Activated CD4-positive, alpha-beta memory T cell treated with anti-CD3 and anti-CD28 coated beads, Interleukin-2, amount 10 ng/mL, durations not matched to agents 7 days and 5 days (primary cell): ENCODE results near the gene CACNG1. TPM values are rescaled to one million over a fixed set of nuclear protein-coding genes. Genes with fewer than 3 reads are reported as not detected.
A peak's percentile ranks its signal among the peaks of the same experiment; 100 is the strongest.

Experiments used
- CTCF ChIA-PET: fragments of 350-600 bp; sonication (Branson Sonifier 250); formaldehyde crosslinking; loops from one replicate; lab custom pipeline; 2021; ENCODE audit warnings: antibody characterized with exemption, inconsistent platforms; lab: Charles Lee
- POLR2A ChIA-PET: fragments of 350-600 bp; sonication (Branson Sonifier 250); formaldehyde crosslinking; loops from one replicate; lab custom pipeline; 2021; ENCODE audit warnings: antibody characterized with exemption; lab: Charles Lee
- DNase-seq: peaks from one replicate; pipeline ENCODE4 v3.0.0-alpha.2; 2020
- H3K27ac Mint-ChIP-seq: one replicate; pipeline ENCODE4 v1.8.0; 2021; ENCODE audit warnings: mild to moderate bottlenecking, mixed read lengths
- H3K27me3 Mint-ChIP-seq: one replicate; pipeline ENCODE4 v1.8.0; 2021; ENCODE audit warnings: mixed read lengths
- H3K36me3 Mint-ChIP-seq: one replicate; pipeline ENCODE4 v1.8.0; 2021; ENCODE audit warnings: low read depth, mixed read lengths
- H3K4me1 Mint-ChIP-seq: one replicate; pipeline ENCODE4 v1.8.0; 2021; ENCODE audit warnings: mixed read lengths
- H3K4me3 Mint-ChIP-seq: one replicate; pipeline ENCODE4 v1.8.0; 2021; ENCODE audit warnings: mild to moderate bottlenecking, mixed read lengths
- H3K9me3 Mint-ChIP-seq: one replicate; pipeline ENCODE4 v1.8.0; 2021; ENCODE audit warnings: mixed read lengths
- total RNA-seq, 2 experiments: library from RNA; stranded (reverse); gene quantifications; one replicate each; pipeline ENCODE4 v1.2.3, GENCODE V29; 2021

The CACNG1 gene
- total RNA-seq, 2 experiments from 2014 or later, result not detected

DNA sequence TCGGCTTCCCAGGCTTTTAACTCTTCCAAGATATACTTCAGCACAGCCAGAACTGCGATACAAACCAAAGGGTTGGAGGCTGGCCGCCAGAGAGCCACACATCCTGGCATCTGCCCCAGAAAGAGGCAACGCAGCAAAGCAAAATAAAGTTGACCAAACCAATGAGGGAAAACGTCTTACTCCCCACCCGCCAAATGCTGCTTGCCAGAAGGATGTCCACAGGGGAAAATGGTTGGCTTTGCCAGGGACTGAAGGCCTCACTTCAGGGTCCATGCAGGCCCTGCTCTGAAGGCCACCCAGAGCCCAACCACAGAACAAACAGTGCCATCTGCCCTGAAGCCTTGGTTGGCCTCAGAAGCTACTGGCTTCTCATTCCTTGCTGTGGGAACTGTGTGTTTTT is 15.0 kb downstream of the CACNG1 start:
- Mint-ChIP-seq H3K27me3 (no peaks in the 10 kb centered on the region), H3K4me3 (no peak overlapping the region), H3K4me1 (no peaks in the 10 kb centered on the region), H3K9me3 (no peaks in the 10 kb centered on the region), H3K36me3 (no peaks in the 10 kb centered on the region), H3K27ac (no peak overlapping the region)
- POLR2A ChIA-PET, result no interaction called here
- DNase-seq, result no peak
- CTCF ChIA-PET, result no interaction called here

- ChIA-PET CTCF (no interaction called here), POLR2A (no interaction called here)
- no peak overlapping the region for H3K4me3 Mint-ChIP-seq
- no peaks in the 10 kb centered on the region for H3K27me3 Mint-ChIP-seq
- no peaks in the 10 kb centered on the region for H3K36me3 Mint-ChIP-seq
- no peaks in the 10 kb centered on the region for H3K9me3 Mint-ChIP-seq
- no peaks in the 10 kb centered on the region for H3K4me1 Mint-ChIP-seq
- H3K27ac Mint-ChIP-seq, result no peak overlapping the region
- DNase-seq, result no peak
Observed at GRCh38 chr17:67063141-67063540, 18.8 kb downstream of the CACNG1 start.

DNA sequence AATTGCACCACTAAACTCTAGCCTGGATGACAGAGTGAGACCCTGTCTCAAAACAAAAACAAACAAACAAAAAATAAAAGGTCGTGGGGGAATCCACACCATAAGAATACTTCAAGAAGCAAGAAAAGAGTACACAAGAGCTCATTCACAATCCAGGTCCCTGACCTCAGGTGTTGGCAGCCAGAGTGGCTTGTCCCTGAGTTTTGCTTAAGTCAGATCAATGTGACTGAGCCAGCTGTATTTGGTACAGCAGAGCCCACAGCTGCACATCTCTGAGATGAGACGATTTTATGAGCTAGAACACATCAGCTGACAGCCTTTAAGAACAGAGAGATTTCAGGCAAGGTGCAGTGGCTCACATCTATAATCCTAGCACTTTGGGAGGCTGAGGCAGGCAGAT is 22.4 kb downstream of the CACNG1 start:
- H3K4me1 Mint-ChIP-seq, result no peaks in the 10 kb centered on the region
- no peaks in the 10 kb centered on the region for H3K27me3 Mint-ChIP-seq
- no peak overlapping the region for H3K4me3 Mint-ChIP-seq
- ChIA-PET POLR2A (no interaction called here), CTCF (no interaction called here)
- no peak for DNase-seq
- H3K27ac Mint-ChIP-seq, result no peak overlapping the region
- H3K9me3 Mint-ChIP-seq, result no peaks in the 10 kb centered on the region
- peaks cover 8% of the 10 kb centered on the region for H3K36me3 Mint-ChIP-seq

DNA sequence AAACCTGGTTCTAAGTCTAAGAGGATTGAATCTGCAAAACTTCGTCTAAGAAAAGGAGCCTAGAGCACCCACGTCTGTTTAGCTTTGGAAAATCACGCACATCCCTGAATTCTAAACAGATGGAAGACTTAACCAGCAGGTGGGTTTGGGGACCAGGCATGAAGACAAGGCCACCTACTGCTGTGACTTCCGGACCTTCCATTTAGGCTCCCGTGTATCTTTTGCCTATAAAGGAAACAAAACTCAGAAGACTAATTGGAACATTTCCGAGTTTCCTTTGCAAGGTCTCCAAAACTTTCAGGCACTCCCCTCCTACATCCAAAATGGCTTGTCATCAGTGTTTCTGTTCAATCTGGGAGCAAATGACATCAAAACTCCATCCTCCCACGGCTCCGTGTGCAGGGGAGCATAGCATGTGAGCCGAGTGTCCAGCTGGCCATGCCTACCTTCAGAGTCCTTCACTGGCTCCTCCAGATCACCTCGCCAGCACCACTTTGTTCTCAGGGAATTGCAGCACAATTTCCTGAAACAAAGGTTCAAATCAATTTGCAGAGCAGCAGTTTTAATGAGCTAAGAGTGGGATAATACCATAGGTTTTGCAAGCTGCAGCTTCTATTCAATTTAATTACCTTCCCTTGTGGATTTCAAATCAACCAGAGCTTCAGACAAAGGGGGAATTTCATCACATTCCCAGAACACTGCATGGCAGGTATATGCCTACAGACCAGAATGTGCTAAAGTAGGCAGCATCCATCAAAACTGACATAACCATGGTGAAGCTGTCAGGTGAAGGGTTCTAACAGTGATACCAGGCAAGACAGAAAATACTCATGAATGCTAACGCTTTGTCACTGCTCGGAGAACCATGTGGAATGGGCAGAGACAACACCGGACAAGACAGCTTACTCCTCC is 23.5 kb downstream of the CACNG1 start:
- Mint-ChIP-seq H3K4me3 (no peak overlapping the region), H3K27ac (peak overlapping the region; percentile 12), H3K4me1 (no peaks in the 10 kb centered on the region), H3K36me3 (peaks cover 8% of the 10 kb centered on the region), H3K9me3 (no peaks in the 10 kb centered on the region), H3K27me3 (no peaks in the 10 kb centered on the region)
- POLR2A ChIA-PET, result interaction anchor here (1.0 to 2.1 kb wide), 4 partner anchors 10 to 292 kb away, joined by 3 to 4 read pairs (median 3); no protein-coding TSS in a partner anchor
- CTCF ChIA-PET, result no interaction called here
- no peak for DNase-seq

GRCh38 chr17:67068999-67069398 is 24.6 kb downstream of the CACNG1 start:
- H3K36me3 Mint-ChIP-seq, result peaks cover 17% of the 10 kb centered on the region
- CTCF ChIA-PET, result interaction anchor here (0.5 kb wide), 1 partner anchor 201 kb away, joined by 5 read pairs; no protein-coding TSS in a partner anchor

DNA sequence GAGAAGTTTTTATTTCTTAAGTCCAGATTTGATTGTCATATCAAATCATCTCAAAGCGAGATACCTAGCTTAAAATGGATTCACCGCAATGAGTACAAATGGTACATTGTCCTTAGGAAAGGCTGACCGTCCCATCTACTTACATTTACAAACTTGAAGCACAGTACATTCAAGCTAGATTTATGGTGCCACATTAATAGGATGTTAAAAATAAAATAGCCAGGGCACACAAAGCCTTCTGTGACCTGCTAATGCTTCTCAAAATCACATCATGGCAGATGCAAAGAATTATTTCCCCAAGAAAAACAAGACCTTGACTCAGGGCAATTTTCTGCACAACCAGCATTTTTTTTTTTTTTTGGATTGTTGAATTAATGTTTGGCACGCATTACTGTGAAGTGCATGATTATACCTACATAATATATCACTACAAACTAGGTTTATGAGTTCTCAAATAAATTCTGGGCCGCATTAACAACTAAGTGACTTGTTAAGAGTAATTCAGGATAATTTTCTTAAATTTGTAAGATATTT is 25.3 kb downstream of the CACNG1 start:
- CTCF ChIA-PET, result interaction anchor here (0.5 kb wide), 1 partner anchor 201 kb away, joined by 5 read pairs; no protein-coding TSS in a partner anchor
- peaks cover 18% of the 10 kb centered on the region for H3K36me3 Mint-ChIP-seq
- H3K27me3 Mint-ChIP-seq, result no peaks in the 10 kb centered on the region
- no peaks in the 10 kb centered on the region for H3K4me1 Mint-ChIP-seq
- no peak overlapping the region for H3K27ac Mint-ChIP-seq
- H3K9me3 Mint-ChIP-seq, result no peaks in the 10 kb centered on the region
- no peak overlapping the region for H3K4me3 Mint-ChIP-seq
- POLR2A ChIA-PET, result interaction anchor here (1.2 to 2.1 kb wide), 2 partner anchors 8 to 12 kb away, joined by 3 to 4 read pairs; no protein-coding TSS in a partner anchor
- no peak for DNase-seq

More at GRCh38 chr17:67068999-67069398, 24.6 kb downstream of the CACNG1 start:
- no peak for DNase-seq
- H3K4me3 Mint-ChIP-seq, result no peak overlapping the region
- no peaks in the 10 kb centered on the region for H3K9me3 Mint-ChIP-seq
- POLR2A ChIA-PET, result interaction anchor here (1.0 to 2.1 kb wide), 4 partner anchors 9 to 290 kb away, joined by 3 to 4 read pairs (median 3); no protein-coding TSS in a partner anchor
- no peak overlapping the region for H3K27ac Mint-ChIP-seq
- H3K27me3 Mint-ChIP-seq, result no peaks in the 10 kb centered on the region
- no peaks in the 10 kb centered on the region for H3K4me1 Mint-ChIP-seq

GRCh38 chr17:67071595-67071994 is 27.2 kb downstream of the CACNG1 start:
- H3K4me1 Mint-ChIP-seq, result no peaks in the 10 kb centered on the region
- no peak overlapping the region for H3K4me3 Mint-ChIP-seq
- H3K9me3 Mint-ChIP-seq, result no peaks in the 10 kb centered on the region
- DNase-seq, result no peak
- peaks cover 24% of the 10 kb centered on the region for H3K36me3 Mint-ChIP-seq
- POLR2A ChIA-PET, result no interaction called here
- CTCF ChIA-PET, result interaction anchor here (0.6 to 1.6 kb wide), 2 partner anchors 11 to 239 kb away, joined by 3 to 6 read pairs; no protein-coding TSS in a partner anchor
- no peak overlapping the region for H3K27ac Mint-ChIP-seq
- H3K27me3 Mint-ChIP-seq, result no peaks in the 10 kb centered on the region

- CTCF ChIA-PET, result no interaction called here
- Mint-ChIP-seq H3K4me3 (no peak overlapping the region), H3K9me3 (no peaks in the 10 kb centered on the region), H3K36me3 (peaks cover 27% of the 10 kb centered on the region), H3K4me1 (no peaks in the 10 kb centered on the region), H3K27me3 (no peaks in the 10 kb centered on the region), H3K27ac (no peak overlapping the region)
- DNase-seq, result no peak
- POLR2A ChIA-PET, result no interaction called here
Observed at GRCh38 chr17:67072885-67073284, 28.5 kb downstream of the CACNG1 start.

- H3K4me1 Mint-ChIP-seq, result no peaks in the 10 kb centered on the region
- H3K36me3 Mint-ChIP-seq, result peaks cover 33% of the 10 kb centered on the region
- DNase-seq, result no peak
- H3K27me3 Mint-ChIP-seq, result no peaks in the 10 kb centered on the region
- ChIA-PET CTCF (no interaction called here), POLR2A (no interaction called here)
- H3K4me3 Mint-ChIP-seq, result no peak overlapping the region
- H3K27ac Mint-ChIP-seq, result no peak overlapping the region
- H3K9me3 Mint-ChIP-seq, result no peaks in the 10 kb centered on the region
Observed at GRCh38 chr17:67074781-67075180, 30.4 kb downstream of the CACNG1 start.

DNA sequence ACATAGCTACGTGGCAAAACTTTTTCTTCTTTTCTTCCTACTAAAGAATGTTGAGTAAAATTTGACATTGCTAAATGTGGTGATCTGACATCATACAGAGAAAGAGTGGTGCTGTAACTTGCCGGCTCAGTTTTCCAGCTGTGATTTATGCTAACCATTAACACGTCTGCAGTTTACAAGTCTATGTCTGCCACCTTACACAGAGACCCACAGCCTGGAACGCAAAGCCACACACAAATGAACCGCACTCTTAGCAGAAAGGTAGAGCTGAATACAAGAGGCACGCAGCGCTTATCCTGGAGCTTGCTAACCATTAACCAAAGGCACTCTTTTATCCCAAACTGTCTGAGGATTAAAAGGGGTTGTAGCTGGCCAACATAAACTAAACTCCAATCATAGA is 31.9 kb downstream of the CACNG1 start:
- ChIA-PET POLR2A (interaction anchor here (0.5 kb wide), 1 partner anchor 166 kb away, joined by 3 read pairs; no protein-coding TSS in a partner anchor), CTCF (no interaction called here)
- Mint-ChIP-seq H3K9me3 (no peaks in the 10 kb centered on the region), H3K27me3 (no peaks in the 10 kb centered on the region), H3K36me3 (peaks cover 28% of the 10 kb centered on the region), H3K4me1 (peaks cover 5% of the 10 kb centered on the region), H3K27ac (no peak overlapping the region), H3K4me3 (no peak overlapping the region)
- no peak for DNase-seq

GRCh38 chr17:67078292-67078691 is 33.9 kb downstream of the CACNG1 start:
- Mint-ChIP-seq H3K4me1 (peaks cover 15% of the 10 kb centered on the region), H3K36me3 (peaks cover 28% of the 10 kb centered on the region)
- CTCF ChIA-PET, result no interaction called here

GRCh38 chr17:67079491-67079890 is 35.1 kb downstream of the CACNG1 start:
- peaks cover 25% of the 10 kb centered on the region for H3K36me3 Mint-ChIP-seq
- H3K27me3 Mint-ChIP-seq, result no peaks in the 10 kb centered on the region
- ChIA-PET CTCF (interaction anchor here (0.6 kb wide), 1 partner anchor 834 kb away, joined by 3 read pairs; no protein-coding TSS in a partner anchor), POLR2A (no interaction called here)
- H3K27ac Mint-ChIP-seq, result no peak overlapping the region
- H3K9me3 Mint-ChIP-seq, result no peaks in the 10 kb centered on the region
- no peak for DNase-seq
- peaks cover 19% of the 10 kb centered on the region for H3K4me1 Mint-ChIP-seq
- H3K4me3 Mint-ChIP-seq, result no peak overlapping the region

More at GRCh38 chr17:67078292-67078691, 33.9 kb downstream of the CACNG1 start:
- POLR2A ChIA-PET, result interaction anchor here (1.1 kb wide), 1 partner anchor 9 kb away, joined by 4 read pairs; no protein-coding TSS in a partner anchor
- no peak for DNase-seq
- no peaks in the 10 kb centered on the region for H3K9me3 Mint-ChIP-seq
- no peaks in the 10 kb centered on the region for H3K27me3 Mint-ChIP-seq
- H3K27ac Mint-ChIP-seq, result no peak overlapping the region
- H3K4me3 Mint-ChIP-seq, result no peak overlapping the region

DNA sequence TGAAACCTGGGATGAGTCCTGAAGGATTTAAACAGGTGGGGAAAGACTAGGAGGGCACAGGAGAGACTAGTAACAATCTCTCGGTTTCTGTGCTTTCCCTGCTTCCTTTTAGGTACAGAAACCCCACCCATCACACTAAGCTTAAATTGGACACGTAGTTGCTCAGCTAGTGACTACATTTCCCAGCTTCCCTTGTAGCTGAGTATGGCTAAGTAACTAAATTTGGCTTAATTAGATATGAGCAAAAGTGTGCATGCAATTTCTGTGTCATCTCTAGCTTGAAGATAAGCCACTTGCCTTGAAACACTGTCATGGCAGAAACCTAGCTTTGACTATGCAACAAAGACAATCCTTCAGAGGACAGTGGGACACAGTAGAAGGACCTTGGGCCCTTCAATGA is 36.5 kb downstream of the CACNG1 start:
- CTCF ChIA-PET, result interaction anchor here (0.6 kb wide), 1 partner anchor 66 kb away, joined by 3 read pairs; no protein-coding TSS in a partner anchor
- Mint-ChIP-seq H3K9me3 (no peaks in the 10 kb centered on the region), H3K27ac (peak overlapping the region; percentile 26), H3K4me1 (peaks cover 19% of the 10 kb centered on the region), H3K4me3 (no peak overlapping the region), H3K27me3 (no peaks in the 10 kb centered on the region), H3K36me3 (peaks cover 27% of the 10 kb centered on the region)
- POLR2A ChIA-PET, result no interaction called here
- no peak for DNase-seq
